PC-3 (cell line): ENCODE results near the gene PRICKLE2.

ENCODE experiments used
- CTCF ChIP-seq: fragments of 300-600 bp; sonication (generic); conservative IDR thresholded peaks from 2 replicates; pipeline ENCODE4 v1.5.1; 2017; ENCODE audit warnings: antibody characterized with exemption, low read depth, mild to moderate bottlenecking, low read length
- EZH2 ChIP-seq: fragments of 300-600 bp; sonication (generic); IDR thresholded peaks from one replicate; pipeline ENCODE4 v1.6.1; 2017; ENCODE audit warnings: antibody characterized with exemption, mild to moderate bottlenecking, low read length; ENCODE audit not compliant: unreplicated experiment
- EZH2phosphoT487 ChIP-seq: fragments of 300-600 bp; sonication (generic); IDR thresholded peaks from 2 replicates; pipeline ENCODE4 v1.6.1; 2018; ENCODE audit warnings: mild to moderate bottlenecking, antibody characterized with exemption, low read length, borderline replicate concordance

GRCh38 chr3:64094713-64095079 lies 130.6 kb downstream of the PRICKLE2 start:
- TF ChIP-seq CTCF: no peak
- no peak for TF ChIP-seq EZH2phosphoT487
- no peak for TF ChIP-seq EZH2
